Osteocyte (in vitro differentiated cells): ENCODE measurements around the gene WDR27. TPM values are rescaled to one million over a fixed set of nuclear protein-coding genes. Genes with fewer than 3 reads are reported as not detected.
"Not testable (repeated sequence)": the region's sequence is repeated elsewhere in the genome, so short reads cannot be mapped to it uniquely, and the experiment has no call there.

Source experiments
- DNase-seq: peaks from one replicate; pipeline ENCODE4 v3.0.0; 2021; ENCODE audit warnings: mixed read lengths; ENCODE audit not compliant: unreplicated experiment; ENCODE audit errors: extremely low spot score
- H3K27ac Mint-ChIP-seq: one replicate; pipeline ENCODE4 v1.8.0; 2021; ENCODE audit warnings: mild to moderate bottlenecking, mixed read lengths; ENCODE audit not compliant: unreplicated experiment
- H3K27me3 Mint-ChIP-seq: one replicate; pipeline ENCODE4 v1.8.0; 2021; ENCODE audit warnings: mixed read lengths; ENCODE audit not compliant: unreplicated experiment
- H3K36me3 Mint-ChIP-seq: one replicate; pipeline ENCODE4 v1.8.0; 2021; ENCODE audit warnings: mixed read lengths; ENCODE audit not compliant: unreplicated experiment
- H3K4me1 Mint-ChIP-seq: one replicate; pipeline ENCODE4 v1.8.0; 2021; ENCODE audit warnings: mixed read lengths; ENCODE audit not compliant: unreplicated experiment
- H3K4me3 Mint-ChIP-seq: one replicate; pipeline ENCODE4 v1.8.0; 2021; ENCODE audit warnings: mild to moderate bottlenecking, moderate library complexity, mixed read lengths; ENCODE audit not compliant: unreplicated experiment
- H3K9me3 Mint-ChIP-seq: one replicate; pipeline ENCODE4 v1.8.0; 2021; ENCODE audit warnings: mixed read lengths; ENCODE audit not compliant: unreplicated experiment
- total RNA-seq: library from RNA; stranded (reverse); gene quantifications from 2 replicates; pipeline ENCODE4 v1.2.1, GENCODE V29; 2021
- TF ChIP-seq, protein P1 (sequence below): fragments of 200-600 bp; sonication (generic); IDR thresholded peaks from 2 replicates; pipeline ENCODE4 v1.5.0; 2021; ENCODE audit warnings: antibody characterized with exemption, mild to moderate bottlenecking, moderate library complexity

WDR27 gene
- total RNA-seq, 1 donor from 2014 or later, result 37.4 TPM

GRCh38 chr6:169620171-169621130 lies 81.4 kb downstream of the WDR27 start:
- no peaks in the 10 kb centered on the region for H3K27me3 Mint-ChIP-seq
- no peak overlapping the region for H3K27ac Mint-ChIP-seq
- DNase-seq, result peak; percentile 60
- H3K9me3 Mint-ChIP-seq, result peaks cover 14% of the 10 kb centered on the region
- H3K4me1 Mint-ChIP-seq, result peaks cover 27% of the 10 kb centered on the region
- TF ChIP-seq, protein P1, sequence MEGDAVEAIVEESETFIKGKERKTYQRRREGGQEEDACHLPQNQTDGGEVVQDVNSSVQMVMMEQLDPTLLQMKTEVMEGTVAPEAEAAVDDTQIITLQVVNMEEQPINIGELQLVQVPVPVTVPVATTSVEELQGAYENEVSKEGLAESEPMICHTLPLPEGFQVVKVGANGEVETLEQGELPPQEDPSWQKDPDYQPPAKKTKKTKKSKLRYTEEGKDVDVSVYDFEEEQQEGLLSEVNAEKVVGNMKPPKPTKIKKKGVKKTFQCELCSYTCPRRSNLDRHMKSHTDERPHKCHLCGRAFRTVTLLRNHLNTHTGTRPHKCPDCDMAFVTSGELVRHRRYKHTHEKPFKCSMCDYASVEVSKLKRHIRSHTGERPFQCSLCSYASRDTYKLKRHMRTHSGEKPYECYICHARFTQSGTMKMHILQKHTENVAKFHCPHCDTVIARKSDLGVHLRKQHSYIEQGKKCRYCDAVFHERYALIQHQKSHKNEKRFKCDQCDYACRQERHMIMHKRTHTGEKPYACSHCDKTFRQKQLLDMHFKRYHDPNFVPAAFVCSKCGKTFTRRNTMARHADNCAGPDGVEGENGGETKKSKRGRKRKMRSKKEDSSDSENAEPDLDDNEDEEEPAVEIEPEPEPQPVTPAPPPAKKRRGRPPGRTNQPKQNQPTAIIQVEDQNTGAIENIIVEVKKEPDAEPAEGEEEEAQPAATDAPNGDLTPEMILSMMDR, result no peak
- H3K36me3 Mint-ChIP-seq, result peaks cover 2% of the 10 kb centered on the region
- H3K4me3 Mint-ChIP-seq, result no peak overlapping the region

- TF ChIP-seq, protein P1, result no peak
- peaks cover 27% of the 10 kb centered on the region for H3K4me1 Mint-ChIP-seq
- peaks cover 15% of the 10 kb centered on the region for H3K9me3 Mint-ChIP-seq
- H3K27me3 Mint-ChIP-seq, result no peaks in the 10 kb centered on the region
- H3K27ac Mint-ChIP-seq, result peak overlapping the region; percentile 41
- peaks cover 2% of the 10 kb centered on the region for H3K36me3 Mint-ChIP-seq
- no peak for DNase-seq
- H3K4me3 Mint-ChIP-seq, result no peak overlapping the region
Observed at GRCh38 chr6:169619650-169620049, 82.2 kb downstream of the WDR27 start.

DNA sequence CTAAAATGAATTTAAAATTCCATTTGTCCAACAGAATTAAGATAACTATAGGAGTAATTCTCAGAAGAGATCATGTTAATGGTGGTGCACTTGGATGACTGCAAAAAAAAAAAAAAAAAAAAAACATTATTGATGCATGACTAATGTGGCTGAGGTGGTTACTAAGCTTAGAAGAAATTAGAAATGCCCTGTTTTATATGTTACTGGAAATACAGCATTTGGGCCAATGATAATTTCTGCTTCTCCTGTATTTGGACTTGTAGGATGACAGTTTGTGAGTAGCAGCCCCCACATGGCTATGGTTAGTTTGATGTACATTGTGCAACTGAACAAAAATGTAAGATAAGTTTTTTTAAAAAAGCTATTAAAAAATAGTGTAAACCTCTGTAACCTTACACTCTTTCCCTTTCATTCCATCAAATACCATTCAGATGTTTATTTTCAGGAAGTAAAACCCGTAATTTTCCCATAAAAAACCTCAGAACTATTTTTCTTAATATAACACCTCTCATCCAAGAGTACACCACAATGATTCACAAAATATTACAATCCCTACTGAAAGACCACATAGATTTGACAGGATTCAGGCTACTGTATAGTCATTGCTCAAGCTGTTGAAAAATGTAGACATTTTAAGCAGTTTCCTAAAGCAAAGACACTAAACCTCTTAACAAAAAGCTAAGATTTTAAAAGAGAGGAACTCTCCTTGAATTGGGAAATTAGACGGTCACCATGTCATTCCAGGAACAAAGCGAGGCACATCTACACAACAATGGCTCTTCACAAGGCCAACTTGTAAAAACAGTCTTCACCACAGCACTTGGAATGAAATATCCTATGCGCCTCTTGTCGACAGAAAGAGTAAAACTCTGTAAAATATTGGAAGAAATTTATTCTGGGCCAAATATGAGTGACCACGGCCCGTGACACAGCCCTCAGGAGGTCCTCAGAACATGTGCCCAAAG lies 83.0 kb downstream of the WDR27 start:
- DNase-seq, result peak; percentile 30
- peaks cover 2% of the 10 kb centered on the region for H3K36me3 Mint-ChIP-seq
- no peak overlapping the region for H3K4me3 Mint-ChIP-seq
- peaks cover 27% of the 10 kb centered on the region for H3K4me1 Mint-ChIP-seq
- peak overlapping the region; percentile 72 for H3K27ac Mint-ChIP-seq
- no peaks in the 10 kb centered on the region for H3K27me3 Mint-ChIP-seq
- peaks cover 15% of the 10 kb centered on the region for H3K9me3 Mint-ChIP-seq
- TF ChIP-seq, protein P1, result no peak

DNA sequence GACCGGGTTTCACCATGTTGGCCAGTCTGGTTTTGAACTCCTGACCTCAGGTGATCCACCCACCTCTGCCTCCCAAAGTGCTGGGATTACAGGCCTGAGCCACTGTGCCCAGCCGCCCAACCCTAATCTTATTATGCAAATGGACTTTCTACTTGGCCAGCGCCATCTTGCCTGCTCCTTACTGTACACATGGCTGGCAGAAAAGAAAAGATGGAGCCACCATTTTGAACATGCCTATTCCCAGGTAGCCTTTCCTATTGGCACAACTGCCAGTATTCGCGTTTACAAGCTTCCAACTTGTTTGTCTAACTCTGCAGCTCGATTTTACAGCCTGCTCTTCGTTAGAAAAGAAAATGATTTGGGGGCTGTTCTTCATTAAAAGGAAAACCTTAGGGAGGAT lies 84.3 kb downstream of the WDR27 start:
- Mint-ChIP-seq H3K9me3 (peaks cover 15% of the 10 kb centered on the region), H3K36me3 (peaks cover 2% of the 10 kb centered on the region)

GRCh38 chr6:169608609-169609008 lies 93.2 kb downstream of the WDR27 start:
- not testable (repeated sequence) for DNase-seq, H3K27ac Mint-ChIP-seq, H3K4me1 Mint-ChIP-seq, H3K36me3 Mint-ChIP-seq, H3K4me3 Mint-ChIP-seq, H3K27me3 Mint-ChIP-seq
- peaks cover 10% of the 10 kb centered on the region for H3K9me3 Mint-ChIP-seq

More for the DNA sequence above, 84.3 kb downstream of the WDR27 start:
- Mint-ChIP-seq H3K27ac (no peak overlapping the region), H3K4me1 (peaks cover 27% of the 10 kb centered on the region), H3K27me3 (no peaks in the 10 kb centered on the region), H3K4me3 (no peak overlapping the region)
- no peak for DNase-seq
- TF ChIP-seq, protein P1, result no peak
